A549 treated with dexamethasone at 1 μM for 4 hours (cell line): ENCODE data around the gene FIG4. TPM values are rescaled to one million over a fixed set of nuclear protein-coding genes. Genes with fewer than 3 reads are reported as not detected.

Experiments
- total RNA-seq: library from RNA; stranded (reverse); fragments of 200-300 nt; extraction: Qiagen RNA extraction; gene quantifications from 5 replicates; pipeline ENCODE4 v1.2.3, GENCODE V29; 2022

The FIG4 gene
- 4.1 to 5.2 TPM (median 5.0 TPM) in 5 replicates for total RNA-seq

DNA sequence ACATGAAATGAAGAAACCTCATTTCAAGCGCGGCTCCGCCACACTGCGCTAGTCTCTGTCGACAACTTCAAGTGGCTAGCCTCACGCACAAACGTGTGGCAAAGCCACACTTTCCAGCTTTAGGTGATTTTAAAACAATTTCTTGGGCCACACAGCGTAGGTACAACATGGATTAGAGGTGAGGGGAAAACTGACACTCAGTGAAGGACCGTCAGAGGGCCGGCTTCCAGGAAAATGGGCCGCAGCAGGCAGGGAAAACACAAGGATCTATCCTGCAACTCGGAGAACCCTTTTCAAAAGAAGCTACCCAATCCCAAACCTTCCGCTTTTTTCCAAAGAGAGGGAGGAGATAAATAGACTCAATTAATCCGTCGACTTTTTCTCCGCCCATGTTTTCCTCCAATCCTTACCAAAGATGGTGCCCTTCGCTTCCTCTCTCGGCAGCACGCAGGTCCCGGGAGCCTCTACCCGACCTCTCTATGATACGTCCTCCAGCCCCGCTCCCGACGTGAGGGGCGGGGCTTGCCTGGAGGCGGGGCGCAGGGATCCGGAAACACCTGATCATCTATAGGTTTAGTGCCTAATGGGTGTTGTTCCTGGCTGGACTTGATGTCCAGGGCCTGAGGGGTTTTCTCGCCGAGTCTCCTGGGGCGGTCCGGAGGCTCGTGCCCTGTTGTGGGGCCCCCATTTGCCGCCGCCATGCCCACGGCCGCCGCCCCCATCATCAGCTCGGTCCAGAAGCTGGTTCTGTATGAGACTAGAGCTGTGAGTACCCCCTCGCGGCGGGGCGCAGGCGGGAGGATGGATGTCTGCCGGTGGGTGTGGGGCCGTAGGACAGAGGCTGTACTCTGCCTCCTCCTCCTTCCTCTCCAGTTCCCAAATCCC, at the start of gene FIG4, which contains the start of gene AK9:
Gene FIG4, plus strand, starts transcription at position 560 of the 885 bp plus-strand sequence. Its CDS starts 140 bp downstream, at position 700.
Gene AK9, minus strand, starts transcription at position 466 of the 885 bp plus-strand sequence. CDS start 15,457 bp downstream, outside the sequence.

Other genes starting within 250 kb of the FIG4 start
- gene MICAL1, start 235.5 kb upstream of the FIG4 start, total RNA-seq: 11.0 to 20.1 TPM (median 16.2 TPM) in 5 replicates
- 4.8 to 6.0 TPM (median 5.3 TPM) in 5 replicates for gene ZBTB24, start 208.1 kb upstream of the FIG4 start, total RNA-seq
- gene AK9, start 94 bp upstream of the FIG4 start, total RNA-seq: 1.1 to 1.4 TPM (median 1.3 TPM) in 5 replicates